ENCODE results near the gene PDZD7.

The PDZD7 gene

GRCh38 chr10:101062232-101063049 is 31.5 kb upstream of the PDZD7 start:
- ATAC-seq: no peak
- TF ChIP-seq RARB (CRISPR knock-in tag; IDR thresholded peaks at IDR 0.05) (no peak), CREB5 (CRISPR knock-in tag; IDR thresholded peaks at IDR 0.05; ENCODE audit: low read depth) (no peak), PPARA (CRISPR knock-in tag; IDR thresholded peaks at IDR 0.05; ENCODE audit: borderline replicate concordance) (no peak), GLIS3 (CRISPR knock-in tag; IDR thresholded peaks at IDR 0.05) (no peak), CSDC2 (CRISPR knock-in tag; IDR thresholded peaks at IDR 0.05) (no peak), ZFP30 (CRISPR knock-in tag; IDR thresholded peaks at IDR 0.05) (no peak)

- ATAC-seq: peak; percentile 4; the same call in 2 of the 3 replicates
- TF ChIP-seq PATZ1 (CRISPR knock-in tag; IDR thresholded peaks at IDR 0.05; ENCODE audit: borderline replicate concordance) (no peak), CSRNP3 (CRISPR knock-in tag; IDR thresholded peaks at IDR 0.05) (no peak), ARNTL (CRISPR knock-in tag; IDR thresholded peaks at IDR 0.05; ENCODE audit: borderline replicate concordance, low read depth) (no peak), ISL1 (CRISPR knock-in tag; IDR thresholded peaks at IDR 0.05) (no peak), ZFP30 (CRISPR knock-in tag; IDR thresholded peaks at IDR 0.05) (no peak), ZC3H10 (CRISPR knock-in tag; IDR thresholded peaks at IDR 0.05) (no peak), ZNF565 (CRISPR knock-in tag; conservative IDR thresholded peaks at IDR 0.05; ENCODE audit: low read depth) (no peak), RARB (CRISPR knock-in tag; IDR thresholded peaks at IDR 0.05) (no peak), ZNF8 (CRISPR knock-in tag; IDR thresholded peaks at IDR 0.05) (no peak)
Measured at GRCh38 chr10:101061624-101062231, 30.8 kb upstream of the PDZD7 start, which contains the start of gene KAZALD1. Gene KAZALD1, plus strand, starts transcription at chr10:101061989. Its CDS starts 604 bp downstream, at chr10:101062593.

GRCh38 chr10:101060951-101061623 is 30.2 kb upstream of the PDZD7 start:
- ATAC-seq: peak; percentile 79
- TF ChIP-seq PPARA (CRISPR knock-in tag; IDR thresholded peaks at IDR 0.05; ENCODE audit: borderline replicate concordance): no peak
- no peak for TF ChIP-seq ZNF70 (CRISPR knock-in tag; IDR thresholded peaks at IDR 0.05)
- no peak for TF ChIP-seq OSR1 (CRISPR knock-in tag; IDR thresholded peaks at IDR 0.05)
- no peak for TF ChIP-seq CREB5 (CRISPR knock-in tag; IDR thresholded peaks at IDR 0.05; ENCODE audit: low read depth)
- TF ChIP-seq RARB (CRISPR knock-in tag; IDR thresholded peaks at IDR 0.05): no peak
- TF ChIP-seq TSHZ2 (CRISPR knock-in tag; IDR thresholded peaks at IDR 0.05): no peak
- no peak for TF ChIP-seq ARNTL (CRISPR knock-in tag; IDR thresholded peaks at IDR 0.05; ENCODE audit: borderline replicate concordance, low read depth)
- TF ChIP-seq TCF4 (CRISPR knock-in tag; IDR thresholded peaks at IDR 0.05; ENCODE audit: borderline replicate concordance): no peak
- TF ChIP-seq ESRRG (CRISPR knock-in tag; IDR thresholded peaks at IDR 0.05): no peak
- TF ChIP-seq GLIS3 (CRISPR knock-in tag; IDR thresholded peaks at IDR 0.05): no peak
- no peak for TF ChIP-seq ZFP30 (CRISPR knock-in tag; IDR thresholded peaks at IDR 0.05)
- no peak for TF ChIP-seq POU6F1 (CRISPR knock-in tag; IDR thresholded peaks at IDR 0.05; ENCODE audit: borderline replicate concordance, low read depth)
- TF ChIP-seq PATZ1 (CRISPR knock-in tag; IDR thresholded peaks at IDR 0.05; ENCODE audit: borderline replicate concordance): peak; percentile 60; the same call in 1 of the 2 replicates
- TF ChIP-seq CSDC2 (CRISPR knock-in tag; IDR thresholded peaks at IDR 0.05): no peak
- peak; percentile 65; the same call in 1 of the 2 replicates for TF ChIP-seq ZFP3 (CRISPR knock-in tag; IDR thresholded peaks at IDR 0.05)
- TF ChIP-seq SNAI2 (CRISPR knock-in tag; IDR thresholded peaks at IDR 0.05): no peak; the same call in 1 of the 2 replicates

Data from SK-N-SH treated with all-trans-retinoic acid at 6 μM for 48 hours (cell line).